Measurements from ENCODE around the gene ZNF639. TPM values are rescaled to one million over a fixed set of nuclear protein-coding genes. Genes with fewer than 3 reads are reported as not detected.

The ZNF639 gene
- total RNA-seq, 1 experiment from 2014 or later, result 49.0 TPM

DNA sequence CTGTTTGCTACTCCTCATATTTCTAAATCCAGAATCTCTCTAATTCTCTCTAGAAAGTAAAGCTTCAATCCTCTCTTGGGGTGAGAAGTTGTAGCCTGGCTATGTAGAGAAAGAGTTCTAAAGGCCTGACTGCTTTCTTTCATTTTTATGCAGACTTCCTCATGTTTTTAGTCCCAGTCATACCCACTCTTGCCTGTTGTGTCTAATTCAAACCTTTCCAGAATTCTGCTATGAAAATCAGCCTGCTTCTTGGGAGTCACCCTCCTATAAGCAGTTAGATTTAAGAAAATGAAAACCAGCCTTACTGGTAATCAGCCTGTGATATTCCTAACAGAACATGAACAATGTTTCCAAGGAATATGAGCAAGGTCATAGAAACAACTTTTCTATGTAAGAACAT is 14.8 kb upstream of the ZNF639 start:
- no peak for DNase-seq (ENCODE audit: extremely low read depth, low read depth)

DNA sequence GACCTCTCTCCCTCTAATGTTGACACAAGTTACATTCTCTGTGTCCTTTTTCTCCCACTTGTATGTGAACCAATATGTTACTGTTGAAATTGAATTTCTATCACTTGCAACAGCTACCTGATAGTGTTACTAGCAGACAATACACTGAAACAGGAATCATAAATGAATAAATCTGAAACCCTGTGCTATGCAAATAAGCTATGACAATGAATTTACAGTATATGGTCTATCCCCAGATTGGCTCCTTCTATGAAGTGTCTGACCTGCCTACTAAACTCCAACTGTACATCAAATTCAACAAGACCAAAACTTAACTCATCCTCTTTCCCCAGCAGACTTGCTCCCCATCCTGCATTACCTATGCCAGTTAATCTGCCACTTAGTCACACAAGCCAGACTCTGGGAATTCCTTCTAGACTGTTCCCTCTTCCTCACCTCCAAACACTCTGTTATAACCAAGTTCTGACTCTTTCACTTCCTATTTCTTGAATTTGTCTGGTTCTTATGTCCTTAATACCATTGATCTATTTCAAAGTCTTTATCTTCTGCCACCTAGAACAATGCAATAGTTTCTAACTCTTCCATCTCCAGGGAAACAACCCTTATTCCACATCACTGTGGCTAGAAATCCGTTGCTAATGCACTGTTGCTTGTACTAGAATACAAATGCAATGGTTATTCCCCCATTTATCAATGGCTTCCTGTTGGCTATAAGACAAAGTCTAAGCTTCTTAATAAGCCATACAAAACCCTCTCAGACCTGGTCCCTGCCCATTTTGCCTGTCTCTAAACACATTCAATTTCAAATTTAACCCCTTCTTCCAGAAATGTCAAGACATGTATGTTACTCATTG is 13.4 kb upstream of the ZNF639 start:
- DNase-seq (ENCODE audit: extremely low read depth, low read depth), result no peak

DNA sequence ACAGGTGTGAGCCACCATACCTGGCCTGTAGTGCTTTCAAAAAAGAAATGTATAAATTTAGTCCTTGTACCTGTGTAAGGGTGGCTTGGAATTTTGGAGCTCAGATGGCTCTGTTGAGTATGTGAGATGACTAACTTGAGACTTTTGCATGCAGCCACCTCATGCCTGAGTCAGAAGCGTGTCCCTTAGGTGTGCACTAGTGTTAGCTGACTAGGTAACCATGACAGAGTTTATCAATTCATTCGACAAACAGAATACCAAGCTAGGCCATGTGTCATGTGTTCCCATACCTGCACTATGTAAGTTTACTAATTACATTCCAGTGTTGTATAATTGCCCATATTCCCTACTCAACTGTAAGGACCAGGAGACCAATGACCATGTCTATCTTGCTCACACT is 4.0 kb upstream of the ZNF639 start:
- DNase-seq (ENCODE audit: extremely low read depth, low read depth), result no peak

DNA sequence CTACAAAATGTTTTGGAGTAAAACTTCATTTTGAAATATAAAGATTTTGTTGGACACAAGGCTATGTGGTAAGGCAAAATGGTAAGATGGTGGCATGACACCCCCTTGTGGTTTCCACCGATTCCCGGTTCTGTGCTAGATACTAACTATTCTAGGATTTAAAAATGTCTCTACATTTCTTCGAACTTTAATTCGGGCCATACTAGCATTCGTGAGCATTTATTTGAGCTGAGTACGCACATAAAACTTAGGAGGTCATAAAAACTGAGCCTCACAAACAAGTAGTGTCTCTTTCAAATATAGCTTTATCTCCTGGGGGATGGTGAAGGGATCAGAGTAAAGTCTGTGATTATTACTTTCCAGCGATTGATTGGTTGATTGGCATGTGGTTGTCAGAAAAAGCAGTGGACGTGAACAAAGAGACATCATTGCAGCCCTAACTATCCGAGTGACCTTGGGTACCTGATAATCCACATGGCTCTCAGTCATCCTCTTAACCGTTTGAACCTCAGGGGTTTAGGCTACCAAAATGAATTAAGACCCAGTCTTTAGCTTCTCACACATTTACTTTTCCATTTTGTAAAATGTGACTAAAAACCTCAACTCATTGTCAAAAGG is 1.1 kb upstream of the ZNF639 start:
- no peak for DNase-seq (ENCODE audit: extremely low read depth, low read depth)

DNA sequence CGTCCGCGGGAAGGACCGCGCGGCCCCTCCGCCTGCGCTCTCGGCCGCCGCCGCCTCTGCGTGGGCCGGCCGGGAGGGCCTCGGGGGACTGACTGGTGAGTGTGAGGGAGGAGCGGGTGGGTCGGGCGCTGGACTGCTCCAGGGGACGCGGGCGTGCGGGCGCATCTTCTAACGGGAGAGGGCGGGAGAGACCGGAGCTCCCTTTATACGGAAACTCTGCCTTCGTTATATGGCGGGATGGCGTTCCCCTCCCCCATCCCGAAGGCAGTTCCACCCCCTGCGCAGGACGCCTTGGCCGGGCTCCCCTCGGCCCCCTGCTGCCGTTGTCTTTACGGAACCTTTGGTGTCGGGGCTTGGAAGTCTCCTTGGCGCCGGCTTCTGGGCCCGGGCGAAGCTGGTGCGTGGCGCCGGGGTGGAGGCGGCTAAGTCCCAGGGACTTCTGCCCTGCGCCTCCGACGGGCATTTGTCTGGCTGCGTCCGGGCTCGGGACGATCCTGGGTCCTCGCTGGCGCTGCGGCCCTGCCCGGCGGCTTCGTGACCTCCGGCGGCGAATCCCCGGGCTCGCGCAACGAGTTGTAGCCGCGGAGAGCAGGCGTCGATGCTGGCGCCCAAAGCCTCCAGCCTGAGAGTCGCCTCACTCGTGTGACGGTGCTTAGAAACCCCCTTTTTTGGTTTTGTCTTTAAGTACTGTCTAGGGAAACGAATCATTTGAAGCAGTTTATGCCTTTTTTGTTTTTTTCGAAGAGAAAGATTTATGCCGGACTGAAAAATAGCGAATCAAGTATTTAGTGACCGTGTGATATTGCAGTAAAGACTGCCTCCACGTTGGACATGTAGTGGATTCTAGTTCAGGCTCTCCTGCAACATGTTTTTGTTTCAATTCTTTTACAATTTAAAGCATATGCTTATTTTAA is 623 bp downstream of the ZNF639 start:
- DNase-seq (ENCODE audit: extremely low read depth, low read depth), result peak; percentile 17

DNA sequence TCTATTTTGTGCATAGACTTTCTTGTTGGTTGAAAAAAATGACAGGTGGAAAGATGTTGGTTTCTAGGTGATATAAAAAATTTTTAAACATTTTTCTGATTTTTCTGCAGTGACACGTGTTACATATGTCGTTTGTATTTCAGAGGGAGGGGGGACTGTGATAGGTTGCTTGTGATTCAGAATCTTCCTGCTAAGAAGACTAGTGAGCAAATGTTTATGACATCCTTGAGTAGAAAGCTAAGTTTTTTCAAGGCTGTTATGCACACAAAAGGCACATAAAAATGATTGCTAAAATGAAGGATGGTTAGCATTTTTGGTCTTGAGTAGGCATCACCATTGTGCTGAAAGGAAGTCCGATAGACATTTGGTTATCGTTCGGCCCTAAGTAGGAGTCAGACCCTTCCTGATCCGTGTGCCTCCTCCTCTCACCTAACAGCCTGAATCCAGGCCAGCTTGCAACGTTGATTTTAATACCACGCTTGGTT is 1.5 kb downstream of the ZNF639 start:
- no peak for DNase-seq (ENCODE audit: extremely low read depth, low read depth)

DNA sequence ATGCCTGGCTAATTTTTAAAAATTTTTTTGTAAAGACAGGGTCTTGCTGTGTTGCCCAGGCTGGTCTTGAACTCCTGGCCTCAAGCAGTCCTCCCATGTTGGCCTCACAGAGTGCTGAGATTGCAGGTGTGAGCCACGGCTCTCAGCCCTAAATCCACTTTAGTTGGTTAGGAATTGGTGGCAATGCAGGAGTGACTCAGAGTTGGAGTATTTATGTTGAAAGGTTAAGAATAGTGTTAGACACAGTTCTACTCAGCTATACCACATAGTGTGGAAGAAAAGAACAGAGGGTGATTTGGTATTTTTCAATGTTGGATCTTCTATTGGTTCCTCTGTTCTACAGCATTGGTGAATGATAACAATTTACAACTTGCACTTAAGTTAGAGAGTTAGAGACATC is 7.6 kb downstream of the ZNF639 start:
- no peak for DNase-seq (ENCODE audit: extremely low read depth, low read depth)

DNA sequence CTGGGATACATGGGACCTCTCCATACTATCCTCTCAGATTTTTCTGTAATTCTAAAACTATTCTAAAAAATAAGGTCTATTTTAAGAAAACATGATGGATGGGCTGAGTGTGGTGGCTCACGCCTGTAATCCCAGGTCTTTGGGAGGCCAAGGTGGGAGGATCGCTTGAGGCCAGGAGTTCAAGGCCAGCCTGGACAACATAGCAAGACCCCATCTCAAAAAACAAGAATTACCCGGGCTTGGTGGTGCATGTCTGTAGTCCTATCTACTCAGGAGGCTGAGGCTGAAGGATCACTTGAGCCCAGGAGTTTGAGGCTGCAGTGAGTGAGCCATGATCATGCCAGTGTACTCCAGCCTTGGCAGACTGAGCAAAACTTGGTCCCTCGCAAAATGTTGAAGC is 9.4 kb downstream of the ZNF639 start:
- DNase-seq (ENCODE audit: extremely low read depth, low read depth), result no peak

DNA sequence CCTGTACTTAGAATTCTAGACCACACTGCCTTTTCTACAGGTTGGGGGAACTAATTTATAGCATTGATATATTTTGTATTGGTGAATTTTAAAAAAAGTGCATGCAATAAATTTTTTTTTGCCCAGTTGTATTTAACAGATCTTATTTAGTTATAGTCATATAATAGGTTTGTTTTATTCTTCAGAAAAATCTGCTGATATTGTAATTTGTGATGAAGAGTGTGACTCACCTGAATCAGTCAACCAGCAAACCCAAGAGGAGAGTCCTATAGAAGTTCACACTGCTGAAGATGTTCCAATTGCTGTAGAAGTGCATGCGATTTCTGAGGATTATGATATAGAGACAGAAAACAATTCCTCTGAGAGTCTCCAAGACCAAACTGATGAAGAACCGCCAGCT is 10.3 kb downstream of the ZNF639 start:
- no peak for DNase-seq (ENCODE audit: extremely low read depth, low read depth)

DNA sequence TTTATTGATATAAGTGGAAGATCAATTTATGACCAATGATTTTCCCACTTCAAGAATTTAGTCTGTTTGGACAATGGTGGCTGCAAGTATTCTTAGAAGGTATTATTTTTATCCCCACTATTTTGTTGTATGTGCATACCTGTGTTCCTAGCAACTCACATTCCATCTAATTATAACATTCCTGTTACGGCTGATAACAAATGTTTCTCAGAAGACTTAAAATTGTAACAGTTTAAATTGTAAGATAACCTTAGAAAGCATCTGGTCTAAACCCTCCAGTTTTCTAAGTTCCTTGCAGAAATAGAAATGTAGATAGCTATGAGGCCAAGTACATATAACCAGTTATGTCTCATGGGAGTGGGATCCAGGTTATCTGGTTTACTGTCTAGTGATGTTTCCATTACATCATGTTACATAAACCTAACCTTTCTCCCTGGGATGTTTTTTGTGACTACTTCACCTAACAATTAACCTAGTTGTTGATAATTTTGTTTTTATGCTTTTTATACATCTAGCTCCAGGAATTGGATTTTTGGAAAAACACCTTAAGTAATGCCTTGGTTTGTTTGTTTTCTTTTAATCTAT is 13.6 kb downstream of the ZNF639 start:
- no peak for DNase-seq (ENCODE audit: extremely low read depth, low read depth)

DNA sequence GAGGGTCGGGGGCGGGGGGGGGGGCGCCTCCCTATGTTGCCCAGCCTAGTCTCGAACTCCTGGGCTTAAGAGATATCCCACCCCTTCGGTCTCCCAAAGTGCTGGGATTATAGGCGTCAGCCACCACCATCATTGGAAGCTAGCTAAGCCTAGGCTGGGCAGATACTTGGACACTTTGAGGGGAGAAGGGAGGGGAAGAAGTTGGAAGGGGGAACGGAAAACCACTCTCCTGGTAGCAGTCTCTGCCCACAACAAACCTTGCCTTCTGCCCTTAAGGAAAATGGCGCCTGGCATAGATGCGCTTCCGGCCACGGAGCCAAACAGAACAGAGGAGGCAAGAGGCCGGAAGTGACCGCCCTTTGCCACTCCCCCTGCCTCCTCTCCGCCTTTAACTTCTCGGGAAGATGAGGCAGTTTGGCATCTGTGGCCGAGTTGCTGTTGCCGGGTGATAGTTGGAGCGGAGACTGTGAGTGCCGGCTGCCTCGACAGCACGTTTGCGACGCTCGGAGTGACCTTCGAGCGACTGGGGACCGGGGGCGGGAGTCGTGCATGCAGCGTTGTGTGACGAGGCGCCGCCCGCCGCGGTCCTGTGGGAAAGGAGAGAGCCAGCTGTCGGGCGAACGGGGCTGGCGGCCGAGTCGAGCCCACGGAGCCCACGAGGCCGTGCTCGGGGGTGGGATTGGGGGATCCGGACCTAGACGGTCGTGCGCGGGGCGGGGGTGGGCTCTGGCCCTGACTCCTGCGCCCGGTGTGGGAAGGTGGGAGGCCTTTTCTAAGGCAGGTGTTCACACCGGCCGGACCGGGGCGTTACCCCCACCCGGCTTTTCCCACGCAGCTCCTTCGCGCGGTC is 24.7 kb downstream of the ZNF639 start, which contains the start of gene MFN1:
MFN1 (plus strand) TSS at position 365 of the 850 bp plus-strand sequence. CDS start 1,143 bp downstream, outside the sequence.
- peak; percentile 86 for DNase-seq (ENCODE audit: extremely low read depth, low read depth)

DNA sequence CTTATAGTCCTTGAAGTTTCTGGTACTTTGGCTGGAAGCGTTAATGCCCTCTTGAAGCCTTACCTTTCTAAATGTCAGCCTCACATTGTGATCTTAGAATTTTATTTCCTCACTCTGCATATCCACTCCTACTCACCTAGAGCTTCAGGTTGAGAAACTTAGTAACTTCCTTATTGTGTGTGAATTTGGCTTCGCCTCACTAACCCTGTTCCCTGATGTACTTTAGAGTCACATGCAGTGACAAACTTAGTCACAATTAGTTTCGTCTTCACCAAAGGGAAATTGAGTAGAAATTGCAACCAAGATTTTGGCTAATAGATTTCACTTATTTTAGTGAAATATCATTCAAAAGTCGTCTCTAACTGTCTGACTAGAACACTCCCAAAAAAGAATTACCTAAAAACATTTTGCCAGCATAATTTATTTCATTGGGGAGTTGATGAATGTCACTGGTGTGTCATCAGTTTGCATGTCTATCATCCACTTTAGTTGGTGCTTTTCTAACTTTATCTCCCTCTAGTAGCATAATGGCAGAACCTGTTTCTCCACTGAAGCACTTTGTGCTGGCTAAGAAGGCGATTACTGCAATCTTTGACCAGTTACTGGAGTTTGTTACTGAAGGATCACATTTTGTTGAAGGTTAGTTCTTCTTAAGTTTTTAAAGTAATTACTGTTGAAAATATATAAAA is 25.6 kb downstream of the ZNF639 start:
- DNase-seq (ENCODE audit: extremely low read depth, low read depth), result no peak

DNA sequence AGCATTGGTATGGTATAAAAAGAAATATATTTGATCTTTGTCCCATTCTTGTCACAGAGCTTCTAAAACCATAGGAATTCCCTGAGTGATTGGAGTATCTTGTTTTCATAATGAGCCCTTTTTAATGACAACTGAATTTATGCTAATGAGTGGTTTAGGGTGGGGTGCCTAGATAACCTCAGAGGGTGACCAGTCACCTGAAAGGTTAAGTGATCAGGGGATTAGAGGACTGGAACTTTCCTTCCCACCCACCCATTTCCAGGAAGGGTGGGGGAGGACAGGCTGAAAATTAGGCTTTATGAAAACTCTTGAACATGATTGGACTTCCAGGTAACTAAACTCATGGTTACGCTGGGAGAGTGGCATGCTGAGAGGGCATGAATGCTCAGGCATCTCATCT is 33.2 kb downstream of the ZNF639 start:
- DNase-seq (ENCODE audit: extremely low read depth, low read depth), result no peak

DNA sequence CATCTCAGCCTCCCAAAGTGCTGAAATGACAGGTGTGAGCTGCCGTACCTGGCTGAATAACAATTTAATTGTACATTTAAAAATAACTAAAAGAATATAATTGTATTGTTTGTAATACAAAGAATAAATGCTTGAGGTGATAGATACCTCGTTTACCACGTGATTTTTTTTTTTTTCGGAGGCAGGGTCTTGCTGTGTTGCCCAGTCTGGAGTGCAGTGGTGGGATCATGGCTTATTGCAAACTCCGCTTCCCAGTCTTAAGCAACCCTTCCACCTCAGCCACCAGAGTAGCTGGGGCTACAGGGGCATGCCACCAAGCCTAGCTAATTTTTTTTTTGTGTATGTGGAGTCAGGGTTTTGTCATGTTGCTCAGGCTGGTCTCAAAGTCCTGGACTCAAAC is 40.5 kb downstream of the ZNF639 start:
- DNase-seq (ENCODE audit: extremely low read depth, low read depth), result no peak

DNA sequence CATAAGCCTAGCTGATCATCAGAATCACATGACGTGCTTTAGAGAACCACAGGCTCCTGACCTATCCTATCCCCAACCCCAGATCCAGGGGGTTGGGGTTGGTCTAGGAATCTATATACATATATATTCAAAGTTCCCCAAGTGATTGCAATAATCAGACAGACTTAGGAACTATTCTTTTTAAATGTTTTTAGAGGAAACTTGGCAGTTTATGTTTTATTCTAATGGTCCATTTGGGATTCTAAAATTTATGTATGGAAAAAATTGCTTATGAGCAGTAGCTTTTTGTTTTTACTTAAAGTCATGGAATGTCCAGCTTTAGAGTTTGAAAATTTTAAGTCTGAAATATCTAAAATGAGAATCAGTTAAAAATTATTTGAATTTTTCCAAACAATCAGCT is 46.8 kb downstream of the ZNF639 start:
- DNase-seq (ENCODE audit: extremely low read depth, low read depth), result no peak

DNA sequence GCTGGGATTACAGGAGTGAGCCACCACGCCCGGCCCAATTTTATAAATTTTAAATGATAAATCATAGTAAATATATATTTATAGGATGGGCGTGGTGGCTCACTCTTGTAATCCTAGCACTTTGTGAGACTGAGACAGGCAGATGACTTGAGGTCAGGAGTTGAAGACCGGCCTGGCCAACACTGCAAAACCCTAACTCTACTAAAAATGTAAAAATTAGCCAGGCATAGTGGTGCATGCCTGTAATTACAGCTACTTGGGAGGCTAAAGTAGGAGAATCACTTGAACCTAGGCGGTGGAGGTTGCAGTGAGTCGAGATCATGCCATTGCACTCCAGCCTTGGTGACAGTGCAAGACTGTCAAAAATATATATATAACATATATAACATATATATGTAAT is 51.1 kb downstream of the ZNF639 start:
- DNase-seq (ENCODE audit: extremely low read depth, low read depth), result no peak

DNA sequence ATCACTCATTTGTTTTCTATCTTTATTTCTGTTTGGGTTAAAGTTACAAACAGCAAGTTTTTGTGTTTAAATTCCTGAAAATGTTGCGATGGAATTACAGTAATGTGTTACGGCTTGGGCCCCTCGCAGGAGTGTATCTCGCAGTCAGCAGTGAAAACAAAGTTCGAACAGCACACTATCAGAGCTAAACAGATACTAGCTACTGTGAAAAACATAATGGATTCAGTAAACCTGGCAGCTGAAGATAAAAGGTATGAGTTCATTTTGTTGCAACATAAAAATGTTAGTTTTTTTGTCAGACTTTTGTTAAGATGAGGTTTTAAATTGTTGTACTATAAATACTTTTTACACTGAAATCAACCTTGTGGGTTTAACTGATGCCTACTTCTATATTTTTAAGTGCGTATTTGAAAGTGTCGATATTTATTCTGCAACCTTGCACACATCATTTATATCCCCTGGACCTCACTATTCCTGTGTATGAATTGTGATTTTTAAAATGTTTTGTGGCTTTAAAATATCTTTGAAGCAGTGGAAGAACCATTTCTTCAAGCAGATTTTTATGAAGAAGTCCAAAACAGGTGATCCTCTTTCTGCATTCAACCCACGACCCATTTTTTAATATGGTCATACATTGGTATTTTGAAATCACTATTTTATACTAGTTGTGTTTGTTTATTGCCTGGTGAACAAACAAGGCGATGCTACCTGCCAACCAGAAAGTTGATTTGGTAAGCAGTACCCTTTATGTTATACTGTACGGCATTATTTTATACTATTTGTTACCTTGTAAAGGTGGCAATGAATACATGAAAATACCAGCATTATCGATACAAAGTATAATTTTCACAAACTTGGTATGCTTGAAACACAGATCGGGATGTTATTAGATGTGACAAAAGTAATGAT is 52.5 kb downstream of the ZNF639 start:
- DNase-seq (ENCODE audit: extremely low read depth, low read depth), result no peak

DNA sequence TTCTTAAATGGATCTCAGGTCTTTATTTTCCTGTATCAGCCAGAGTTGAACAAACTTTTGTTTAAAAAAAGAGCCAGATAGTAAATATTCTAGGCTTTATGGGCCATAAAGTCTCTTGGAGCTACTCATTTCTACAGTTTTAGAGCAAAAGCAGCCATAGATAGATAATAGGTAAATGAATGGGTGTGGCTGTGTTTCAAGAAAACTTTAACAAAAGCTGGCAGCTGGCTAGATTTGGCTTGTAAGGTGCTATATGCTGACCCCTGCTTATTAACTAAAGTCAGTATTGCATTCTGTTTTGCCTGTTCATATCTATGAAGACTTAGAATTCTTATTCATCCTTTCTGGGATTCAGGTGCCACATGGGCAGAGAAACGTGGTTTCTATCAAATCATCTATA is 53.6 kb downstream of the ZNF639 start:
- DNase-seq (ENCODE audit: extremely low read depth, low read depth), result no peak
